NCI-H2107 treated with DMSO at 0.1 percent for 48 hours (cell line): Measurements from ENCODE around the gene BCL7C.
"Not testable (repeated sequence)": the region's sequence is repeated elsewhere in the genome, so short reads cannot be mapped to it uniquely, and the experiment has no call there.

Experiments
- DNase-seq: peaks from one replicate; lab custom pipeline; 2025; ENCODE audit not compliant: unreplicated experiment; lab: John Stamatoyannopoulos, UW

BCL7C gene

GRCh38 chr16:30893744-30894539, at the start of gene BCL7C:
Gene BCL7C (minus strand): TSS chr16:30894077. CDS start chr16:30893944, 133 bp downstream.
- peak; percentile 41 for DNase-seq

- no peak for DNase-seq
These were observed 48.5 kb upstream of the BCL7C start for GRCh38 chr16:30942426-30942806.

GRCh38 chr16:30941600-30942425, 47.9 kb upstream of the BCL7C start:
- peak; percentile 30 for DNase-seq

- DNase-seq: not testable (repeated sequence)
These were observed 45.7 kb upstream of the BCL7C start for GRCh38 chr16:30939571-30939970.

GRCh38 chr16:30937692-30938091, 43.8 kb upstream of the BCL7C start:
- DNase-seq: no peak

- DNase-seq: no peak
These were observed 41.1 kb upstream of the BCL7C start for GRCh38 chr16:30934827-30935557.

DNA sequence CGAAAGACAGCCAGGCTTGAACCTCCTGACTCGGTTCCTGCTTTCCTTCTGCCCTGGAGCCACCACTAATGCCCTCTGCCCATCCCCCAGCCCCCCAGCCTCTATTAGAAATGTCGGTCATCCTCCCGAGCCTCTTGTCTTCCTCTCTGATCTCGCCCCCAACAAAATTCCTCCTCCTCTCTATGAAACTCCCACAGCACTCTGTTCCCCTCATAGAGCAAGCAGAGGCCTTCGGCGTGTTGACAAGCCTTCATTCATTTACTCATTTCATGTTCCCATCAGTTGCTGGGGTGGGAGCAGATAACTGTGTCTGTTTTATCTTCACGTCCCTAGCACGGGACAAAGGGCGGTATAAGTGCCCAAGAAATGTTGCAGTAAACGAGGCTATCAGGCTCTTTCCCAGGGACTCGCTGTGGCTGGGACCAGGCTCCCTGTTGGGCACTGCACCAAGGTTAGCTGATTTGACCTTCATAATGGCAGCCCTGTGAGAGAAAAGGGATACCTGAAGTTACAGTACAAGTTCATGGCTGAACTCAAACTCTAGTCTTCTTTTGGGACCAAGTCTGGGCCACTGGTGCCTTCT, 37.3 kb upstream of the BCL7C start:
- DNase-seq: no peak

GRCh38 chr16:30930160-30930571, 36.3 kb upstream of the BCL7C start:
- no peak for DNase-seq

DNA sequence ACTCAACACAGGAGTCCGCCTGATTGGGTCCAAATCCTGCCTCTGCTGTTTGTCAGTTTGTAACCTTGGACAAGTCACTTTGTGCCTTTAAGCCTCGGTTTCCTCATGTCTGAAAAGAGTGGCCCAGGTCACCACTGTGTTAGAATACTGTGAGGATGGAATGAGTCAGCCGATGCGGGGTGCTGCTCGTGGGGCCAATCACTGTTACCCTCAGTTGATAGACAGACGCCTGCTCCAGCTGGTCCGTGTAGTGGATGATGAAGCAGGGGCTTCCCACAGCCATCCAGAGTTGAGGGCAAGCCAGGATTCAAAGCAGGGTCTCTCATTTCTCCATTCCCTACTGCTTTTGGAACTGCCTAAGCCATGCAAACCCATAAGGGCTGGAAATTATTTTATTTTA, 35.3 kb upstream of the BCL7C start:
- DNase-seq: no peak

GRCh38 chr16:30928390-30928789, 34.5 kb upstream of the BCL7C start:
- no peak for DNase-seq

- peak; percentile 57 for DNase-seq
These were observed 34.0 kb upstream of the BCL7C start for GRCh38 chr16:30927789-30928378.

- DNase-seq: no peak
These were observed 33.3 kb upstream of the BCL7C start for GRCh38 chr16:30926937-30927788.

- DNase-seq: no peak
These were observed 32.3 kb upstream of the BCL7C start for GRCh38 chr16:30925995-30926811.

- DNase-seq: no peak
These were observed 31.7 kb upstream of the BCL7C start for GRCh38 chr16:30925632-30925987.

DNA sequence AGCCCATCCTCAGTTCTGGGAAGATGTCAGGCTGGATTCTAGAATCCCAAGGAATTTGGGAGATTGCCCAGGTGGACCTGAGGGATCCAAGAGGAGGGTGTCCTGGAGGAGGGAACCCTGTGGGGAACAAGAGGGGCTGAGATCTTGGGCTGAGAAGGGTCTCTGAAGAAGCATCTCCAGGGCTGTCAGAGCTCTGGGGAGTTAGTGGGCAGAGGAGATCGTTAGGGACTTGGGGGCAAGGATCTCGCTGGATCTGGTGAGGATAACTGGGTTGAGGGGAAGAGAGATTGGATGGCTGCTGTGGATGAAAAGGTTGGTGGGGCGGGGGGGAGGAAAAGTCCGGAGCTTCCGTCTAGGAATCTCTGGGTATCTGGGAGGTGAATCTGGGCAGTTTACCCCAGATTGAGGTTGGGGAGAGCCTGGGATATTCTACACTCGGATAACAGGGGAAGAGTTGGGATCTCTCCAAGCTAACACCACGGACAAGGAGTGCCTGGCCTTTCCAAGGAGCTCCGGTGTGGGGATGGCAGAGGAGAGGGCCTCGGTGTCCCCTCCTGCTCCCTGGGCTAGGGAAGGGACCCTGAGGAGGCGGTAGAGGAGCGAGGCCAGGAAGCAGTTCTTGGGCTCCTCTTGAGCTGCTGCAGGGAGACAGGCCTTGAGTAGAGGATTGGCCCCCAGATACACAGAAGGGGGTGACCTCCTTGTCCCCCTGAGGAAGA, 31.2 kb upstream of the BCL7C start:
- DNase-seq: no peak

- DNase-seq: no peak
These were observed 30.4 kb upstream of the BCL7C start for GRCh38 chr16:30924076-30924912.

DNA sequence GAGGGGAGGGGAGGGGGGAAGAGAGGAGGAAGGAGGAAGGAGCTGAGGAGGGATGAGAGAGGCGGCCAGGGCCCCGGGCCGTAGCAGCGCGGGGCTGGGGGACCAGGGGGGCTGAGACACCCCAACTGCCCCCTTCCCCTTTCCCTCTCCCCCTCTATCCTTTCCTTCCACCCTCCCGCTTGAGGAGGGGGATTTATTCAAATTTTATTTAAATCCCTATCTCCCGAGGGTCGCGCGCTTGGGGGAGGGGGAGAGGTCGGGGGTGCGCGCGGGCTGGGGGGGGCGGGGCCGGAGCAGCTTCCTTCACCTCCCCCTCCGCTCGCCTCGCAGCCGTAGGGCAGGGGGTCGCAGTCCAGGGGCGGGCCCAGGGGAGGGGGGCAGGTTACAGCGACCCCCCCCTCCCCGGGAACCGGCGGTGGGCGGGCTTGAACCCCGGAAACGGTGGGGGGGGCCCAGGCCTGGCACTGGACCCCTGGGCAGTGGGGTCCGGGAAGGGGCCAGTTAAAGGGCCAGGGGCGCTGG, 29.7 kb upstream of the BCL7C start, which contains the start of gene FBXL19:
TSS of gene FBXL19 (plus strand) at position 19 of the 522 bp plus-strand sequence. CDS start 2,183 bp downstream, outside the sequence.
- DNase-seq: no peak
